ENCODE data around the gene MED4. TPM values are rescaled to one million over a fixed set of nuclear protein-coding genes. Genes with fewer than 3 reads are reported as not detected.

The MED4 gene
- total RNA-seq, 1 donor from 2014 or later = 39.7 TPM

DNA sequence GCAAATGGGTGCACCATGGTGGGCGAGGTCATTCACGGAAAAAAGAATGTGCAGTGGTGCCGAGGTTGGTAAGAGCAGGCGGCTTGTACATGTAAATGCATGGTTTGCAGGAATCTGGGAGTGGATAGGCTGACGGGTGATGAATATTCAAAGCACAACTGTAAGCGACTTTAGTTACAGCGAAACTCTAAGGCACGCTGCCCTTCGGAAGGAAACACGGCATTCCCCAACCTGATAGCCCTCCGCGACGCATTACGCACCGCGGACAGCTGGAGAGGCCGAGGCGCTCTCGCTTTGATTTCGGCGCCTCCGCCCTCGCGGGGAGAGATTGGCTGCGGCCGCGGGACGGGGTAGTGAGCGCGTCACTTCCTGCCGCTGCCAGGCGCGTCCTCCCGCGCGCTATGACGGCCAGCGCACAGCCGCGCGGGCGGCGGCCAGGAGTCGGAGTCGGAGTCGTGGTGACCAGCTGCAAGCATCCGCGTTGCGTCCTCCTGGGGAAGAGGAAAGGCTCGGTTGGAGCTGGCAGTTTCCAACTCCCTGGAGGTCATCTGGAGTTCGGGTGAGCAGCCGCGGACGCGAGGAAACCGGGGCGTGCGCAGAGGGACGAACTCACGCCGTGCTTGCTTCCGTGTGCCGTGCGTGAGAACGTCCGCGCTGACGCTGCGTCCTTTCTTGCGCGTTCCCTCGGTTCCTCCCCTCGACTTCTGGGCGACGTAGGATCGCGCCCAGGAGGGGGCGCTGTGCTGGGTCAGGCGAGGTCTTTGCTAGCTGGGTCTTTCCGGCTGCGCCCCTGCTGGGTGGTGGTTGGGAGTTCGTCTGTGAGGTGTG, 57.3 kb downstream of the MED4 start, which contains the start of gene NUDT15:
NUDT15 (plus strand) TSS at position 381 of the 828 bp plus-strand sequence; CDS start at position 402, 21 bp downstream.
- intact Hi-C loops (cut with DNase I) = no loop called here
- TF ChIP-seq, protein P1, sequence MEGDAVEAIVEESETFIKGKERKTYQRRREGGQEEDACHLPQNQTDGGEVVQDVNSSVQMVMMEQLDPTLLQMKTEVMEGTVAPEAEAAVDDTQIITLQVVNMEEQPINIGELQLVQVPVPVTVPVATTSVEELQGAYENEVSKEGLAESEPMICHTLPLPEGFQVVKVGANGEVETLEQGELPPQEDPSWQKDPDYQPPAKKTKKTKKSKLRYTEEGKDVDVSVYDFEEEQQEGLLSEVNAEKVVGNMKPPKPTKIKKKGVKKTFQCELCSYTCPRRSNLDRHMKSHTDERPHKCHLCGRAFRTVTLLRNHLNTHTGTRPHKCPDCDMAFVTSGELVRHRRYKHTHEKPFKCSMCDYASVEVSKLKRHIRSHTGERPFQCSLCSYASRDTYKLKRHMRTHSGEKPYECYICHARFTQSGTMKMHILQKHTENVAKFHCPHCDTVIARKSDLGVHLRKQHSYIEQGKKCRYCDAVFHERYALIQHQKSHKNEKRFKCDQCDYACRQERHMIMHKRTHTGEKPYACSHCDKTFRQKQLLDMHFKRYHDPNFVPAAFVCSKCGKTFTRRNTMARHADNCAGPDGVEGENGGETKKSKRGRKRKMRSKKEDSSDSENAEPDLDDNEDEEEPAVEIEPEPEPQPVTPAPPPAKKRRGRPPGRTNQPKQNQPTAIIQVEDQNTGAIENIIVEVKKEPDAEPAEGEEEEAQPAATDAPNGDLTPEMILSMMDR (IDR thresholded peaks at IDR 0.05) = peak; percentile 97
- Histone ChIP-seq H3K4me1 (peaks cover 14% of the 10 kb centered on the region), H3K27ac (peak within 1 kb of the TSS; percentile 98), H3K36me3 (peaks cover 15% of the 10 kb centered on the region), H3K27me3 (no peaks in the 10 kb centered on the region), H3K4me3 (peak within 1 kb of the TSS; percentile 72), H3K9me3 (no peaks in the 10 kb centered on the region)
- peak; percentile 99 for ATAC-seq
- peak; percentile 97 for DNase-seq

DNA sequence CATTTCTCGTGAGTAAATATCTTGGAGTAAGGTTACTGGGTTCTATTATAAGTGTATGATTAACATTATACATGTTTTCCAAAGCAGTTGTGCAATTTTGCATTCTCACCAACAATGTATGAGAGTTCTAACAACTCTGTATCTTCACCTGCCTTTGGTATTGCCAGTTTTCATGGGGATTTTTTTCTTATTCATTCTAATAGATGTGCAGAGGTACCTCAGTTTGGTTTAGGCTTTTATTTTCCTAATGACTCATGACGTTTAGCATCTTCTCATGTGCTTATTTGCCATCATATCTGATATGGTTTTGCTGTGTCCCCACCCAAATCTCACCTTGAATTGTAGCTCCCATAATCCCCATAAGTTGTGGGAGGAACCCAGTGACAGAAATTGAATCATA, 65.0 kb downstream of the MED4 start:
- ATAC-seq = no peak
- Histone ChIP-seq H3K36me3 (no peaks in the 10 kb centered on the region), H3K9me3 (no peaks in the 10 kb centered on the region), H3K27ac (no peak overlapping the region), H3K4me1 (no peaks in the 10 kb centered on the region), H3K27me3 (no peaks in the 10 kb centered on the region), H3K4me3 (no peak overlapping the region)
- intact Hi-C loops (cut with DNase I) = no loop called here
- TF ChIP-seq, protein P1 (IDR thresholded peaks at IDR 0.05) = no peak
- no peak for DNase-seq

DNA sequence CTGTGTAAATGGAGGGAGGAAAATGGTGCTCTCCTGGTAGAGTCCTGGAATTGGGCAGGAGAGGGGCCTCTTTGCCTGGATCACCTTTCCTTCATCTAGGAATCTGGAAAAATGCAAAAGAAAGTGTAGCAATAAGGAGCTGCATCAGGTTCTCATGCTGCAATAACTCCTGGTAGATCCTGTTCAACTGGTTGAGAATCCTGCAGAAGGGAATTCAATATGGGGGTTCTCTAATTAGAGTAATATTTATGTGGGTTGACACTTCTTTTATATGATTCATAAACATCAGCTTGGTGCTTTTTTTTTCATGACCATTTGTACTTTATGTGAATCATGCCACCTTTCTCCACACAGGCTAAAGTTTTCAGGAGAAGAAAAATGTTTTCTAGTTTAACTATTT, 66.8 kb downstream of the MED4 start:
- Histone ChIP-seq H3K4me3 (no peak overlapping the region), H3K36me3 (no peaks in the 10 kb centered on the region), H3K27ac (no peak overlapping the region), H3K9me3 (no peaks in the 10 kb centered on the region), H3K4me1 (no peaks in the 10 kb centered on the region), H3K27me3 (no peaks in the 10 kb centered on the region)
- DNase-seq (no peak), ATAC-seq (no peak)
- intact Hi-C loops (cut with DNase I) = no loop called here
- TF ChIP-seq, protein P1 (IDR thresholded peaks at IDR 0.05) = no peak

Other genes with a start within 250 kb of the MED4 start
- gene SUCLA2, start 93.8 kb downstream of the MED4 start, total RNA-seq = 34.9 TPM
- gene NUDT15, start 57.4 kb downstream of the MED4 start, total RNA-seq = 13.2 TPM
- gene ITM2B, start 138.1 kb upstream of the MED4 start, total RNA-seq = 802 TPM
- gene RB1, start 208.6 kb upstream of the MED4 start, total RNA-seq = 41.0 TPM